ENCODE data around the gene EREG. TPM values are rescaled to one million over a fixed set of nuclear protein-coding genes. Genes with fewer than 3 reads are reported as not detected.

EREG gene
- polyA plus RNA-seq, 1 donor (not counting 4 experiments of a cell fraction or from before 2014, with no cell fraction given), result 38.7 TPM

DNA sequence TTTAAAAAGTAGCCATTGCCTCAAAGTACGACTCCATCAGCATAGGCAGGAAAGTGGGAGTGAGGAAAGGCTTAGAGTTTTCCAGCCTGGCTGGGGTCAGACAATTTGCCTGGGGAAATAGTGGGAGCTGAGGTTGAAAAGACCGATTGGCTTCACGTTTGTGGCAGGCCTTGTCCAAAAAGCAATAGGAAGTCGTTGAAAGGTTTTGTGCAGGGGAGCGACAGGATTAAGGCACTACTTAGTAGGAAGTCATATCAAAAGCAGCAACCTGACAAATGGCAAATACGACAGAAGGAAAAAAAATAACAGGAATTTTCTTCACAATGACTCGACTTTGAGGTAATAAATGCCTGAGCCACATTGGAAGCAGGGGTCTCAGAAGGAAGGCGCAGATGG is 691 bp upstream of the EREG start:
- H3K9ac ChIP-seq (ENCODE audit: control insufficient read depth, extremely low read depth, insufficient read depth, low read length), result peak overlapping the region; percentile 85
- H2AFZ ChIP-seq (ENCODE audit: control insufficient read depth, low read length), result peak overlapping the region; percentile 18
- H3K27ac ChIP-seq (ENCODE audit: control insufficient read depth, insufficient read depth, low read length), result peak overlapping the region; percentile 87

GRCh38 chr4:74365761-74366160 is 816 bp downstream of the EREG start:
- Histone ChIP-seq H3K4me3 (ENCODE audit: control insufficient read depth in 2 of 3, extremely low read depth in 1 of 3, insufficient read depth in 2 of 3, low read depth in 1 of 3, low read length in 3 of 3) (peak overlapping the region; percentile 74 to 93 (median 81)), H3K36me3 (ENCODE audit: control insufficient read depth in 2 of 2, extremely low read depth in 1 of 2, insufficient read depth in 2 of 2, low read length in 2 of 2) (peaks cover 2 to 11% of the 10 kb centered on the region in 2 experiments), H4K20me1 (ENCODE audit: control insufficient read depth, extremely low read depth, insufficient read depth, low read length) (no peaks in the 10 kb centered on the region), H3K4me2 (ENCODE audit: control insufficient read depth, extremely low read depth, insufficient read depth, low read depth, low read length) (peak overlapping the region; percentile 77), H3K9me3 (ENCODE audit: control insufficient read depth, low read depth, low read length) (no peaks in the 10 kb centered on the region), H3K9me1 (ENCODE audit: control insufficient read depth, extremely low read depth, insufficient read depth, low read length) (peaks cover 2% of the 10 kb centered on the region), H3K79me2 (ENCODE audit: control insufficient read depth, insufficient read depth, low read length) (peaks cover 43% of the 10 kb centered on the region), H3K4me1 (ENCODE audit: control insufficient read depth, extremely low read depth, insufficient read depth, low read length) (peaks cover 36% of the 10 kb centered on the region), H3K27ac (ENCODE audit: control insufficient read depth, insufficient read depth, low read length) (peak overlapping the region; percentile 87), H3K9ac (ENCODE audit: control insufficient read depth, extremely low read depth, insufficient read depth, low read length) (peak overlapping the region; percentile 85), H2AFZ (ENCODE audit: control insufficient read depth, low read length) (peak overlapping the region; percentile 8), H3K27me3 (ENCODE audit: control insufficient read depth, extremely low read depth, insufficient read depth, low read length) (no peaks in the 10 kb centered on the region)
- TF ChIP-seq, protein P1, sequence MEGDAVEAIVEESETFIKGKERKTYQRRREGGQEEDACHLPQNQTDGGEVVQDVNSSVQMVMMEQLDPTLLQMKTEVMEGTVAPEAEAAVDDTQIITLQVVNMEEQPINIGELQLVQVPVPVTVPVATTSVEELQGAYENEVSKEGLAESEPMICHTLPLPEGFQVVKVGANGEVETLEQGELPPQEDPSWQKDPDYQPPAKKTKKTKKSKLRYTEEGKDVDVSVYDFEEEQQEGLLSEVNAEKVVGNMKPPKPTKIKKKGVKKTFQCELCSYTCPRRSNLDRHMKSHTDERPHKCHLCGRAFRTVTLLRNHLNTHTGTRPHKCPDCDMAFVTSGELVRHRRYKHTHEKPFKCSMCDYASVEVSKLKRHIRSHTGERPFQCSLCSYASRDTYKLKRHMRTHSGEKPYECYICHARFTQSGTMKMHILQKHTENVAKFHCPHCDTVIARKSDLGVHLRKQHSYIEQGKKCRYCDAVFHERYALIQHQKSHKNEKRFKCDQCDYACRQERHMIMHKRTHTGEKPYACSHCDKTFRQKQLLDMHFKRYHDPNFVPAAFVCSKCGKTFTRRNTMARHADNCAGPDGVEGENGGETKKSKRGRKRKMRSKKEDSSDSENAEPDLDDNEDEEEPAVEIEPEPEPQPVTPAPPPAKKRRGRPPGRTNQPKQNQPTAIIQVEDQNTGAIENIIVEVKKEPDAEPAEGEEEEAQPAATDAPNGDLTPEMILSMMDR (optimal IDR thresholded peaks at IDR 0.05 in 1 of 3, IDR thresholded peaks at IDR 0.05 in 1 of 3, conservative IDR thresholded peaks at IDR 0.05 in 1 of 3; ENCODE audit: extremely low read depth in 1 of 3, insufficient read depth in 2 of 3, low read length in 3 of 3), result no peak
- no peak for TF ChIP-seq EZH2 (IDR thresholded peaks at IDR 0.05; ENCODE audit: low read length)
- peak; percentile 46 for FAIRE-seq
- dilution Hi-C loops (cut with MboI; ENCODE audit: extremely low pct_ligation_motif_present, low sequenced_read_pairs), result no loop called here
- DNase-seq (ENCODE audit: low read depth, low spot score), result no peak

More for the DNA sequence above, 691 bp upstream of the EREG start:
- H3K4me2 ChIP-seq (ENCODE audit: control insufficient read depth, extremely low read depth, insufficient read depth, low read depth, low read length), result peak overlapping the region; percentile 77
- no peaks in the 10 kb centered on the region for H3K9me1 ChIP-seq (ENCODE audit: control insufficient read depth, extremely low read depth, insufficient read depth, low read length)
- no peak for TF ChIP-seq EZH2 (IDR thresholded peaks at IDR 0.05; ENCODE audit: low read length)
- TF ChIP-seq, protein P1 (optimal IDR thresholded peaks at IDR 0.05 in 1 of 3, IDR thresholded peaks at IDR 0.05 in 1 of 3, conservative IDR thresholded peaks at IDR 0.05 in 1 of 3; ENCODE audit: extremely low read depth in 1 of 3, insufficient read depth in 2 of 3, low read length in 3 of 3), result no peak
- H3K9me3 ChIP-seq (ENCODE audit: control insufficient read depth, low read depth, low read length), result no peaks in the 10 kb centered on the region
- dilution Hi-C loops (cut with MboI; ENCODE audit: extremely low pct_ligation_motif_present, low sequenced_read_pairs), result no loop called here
- peak overlapping the region; percentile 74 to 93 (median 81) for H3K4me3 ChIP-seq (ENCODE audit: control insufficient read depth in 2 of 3, extremely low read depth in 1 of 3, insufficient read depth in 2 of 3, low read depth in 1 of 3, low read length in 3 of 3)
- no peaks in the 10 kb centered on the region for H4K20me1 ChIP-seq (ENCODE audit: control insufficient read depth, extremely low read depth, insufficient read depth, low read length)
- H3K27me3 ChIP-seq (ENCODE audit: control insufficient read depth, extremely low read depth, insufficient read depth, low read length), result no peaks in the 10 kb centered on the region
- DNase-seq (ENCODE audit: low read depth, low spot score), result no peak
- peaks cover 33% of the 10 kb centered on the region for H3K4me1 ChIP-seq (ENCODE audit: control insufficient read depth, extremely low read depth, insufficient read depth, low read length)
- peaks cover 40% of the 10 kb centered on the region for H3K79me2 ChIP-seq (ENCODE audit: control insufficient read depth, insufficient read depth, low read length)
- peak; percentile 39 for FAIRE-seq
- H3K36me3 ChIP-seq (ENCODE audit: control insufficient read depth in 2 of 2, extremely low read depth in 1 of 2, insufficient read depth in 2 of 2, low read length in 2 of 2), result peaks cover 2 to 11% of the 10 kb centered on the region in 2 experiments

Data from keratinocyte (primary cell).